Measurements from ENCODE around the gene PPP1R13L.
"Not testable (repeated sequence)": the region's sequence is repeated elsewhere in the genome, so short reads cannot be mapped to it uniquely, and the experiment has no call there.

The PPP1R13L gene

GRCh38 chr19:45344621-45345505 is 60.0 kb downstream of the PPP1R13L start:
- no peak for DNase-seq

GRCh38 chr19:45342911-45343310 is 62.0 kb downstream of the PPP1R13L start:
- DNase-seq: no peak

GRCh38 chr19:45340899-45341453 is 63.9 kb downstream of the PPP1R13L start:
- no peak for DNase-seq

GRCh38 chr19:45340232-45340898 is 64.5 kb downstream of the PPP1R13L start, which contains the start of gene KLC3:
Gene KLC3 (plus strand): TSS chr19:45340750. CDS start chr19:45345542, 4,792 bp downstream.
- DNase-seq: no peak

GRCh38 chr19:45339629-45340028 is 65.2 kb downstream of the PPP1R13L start:
- DNase-seq: no peak

- DNase-seq: no peak
Observed at GRCh38 chr19:45336696-45337251, 68.1 kb downstream of the PPP1R13L start.

- not testable (repeated sequence) for DNase-seq
Observed at GRCh38 chr19:45334881-45335280, 70.0 kb downstream of the PPP1R13L start.

- DNase-seq: no peak
Observed at GRCh38 chr19:45333609-45334303, 71.1 kb downstream of the PPP1R13L start.

- DNase-seq: no peak
Observed at GRCh38 chr19:45331411-45331810, 73.5 kb downstream of the PPP1R13L start.
